GM21526 (cell line): ENCODE data around the gene TBC1D2B.

Experiments
- ATAC-seq: cut with Tn5 transposase; IDR thresholded peaks from one replicate; pipeline ENCODE4 v1.9.1; 2021; ENCODE audit warnings: moderate library complexity; ENCODE audit not compliant: unreplicated experiment, low FRiP score

Gene TBC1D2B

DNA sequence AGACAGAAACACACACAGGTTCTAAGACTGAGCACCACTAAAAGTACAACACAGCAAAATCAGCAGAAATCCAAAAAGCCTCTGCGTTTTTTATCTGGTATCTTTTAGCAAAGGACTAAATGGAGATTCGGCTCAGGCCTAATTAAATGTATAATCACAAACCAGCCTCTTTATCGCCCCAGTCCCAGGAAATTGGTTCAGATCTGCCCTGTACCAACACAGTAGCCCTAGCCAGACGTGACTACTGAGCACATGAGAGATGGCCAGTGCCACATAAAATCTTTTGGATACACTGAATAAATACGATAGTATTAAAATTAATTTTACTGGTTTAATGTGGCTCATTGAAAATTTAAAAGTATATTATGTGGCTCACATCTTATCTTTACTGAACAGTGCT lies 19.7 kb downstream of the TBC1D2B start:
- ATAC-seq, result no peak

DNA sequence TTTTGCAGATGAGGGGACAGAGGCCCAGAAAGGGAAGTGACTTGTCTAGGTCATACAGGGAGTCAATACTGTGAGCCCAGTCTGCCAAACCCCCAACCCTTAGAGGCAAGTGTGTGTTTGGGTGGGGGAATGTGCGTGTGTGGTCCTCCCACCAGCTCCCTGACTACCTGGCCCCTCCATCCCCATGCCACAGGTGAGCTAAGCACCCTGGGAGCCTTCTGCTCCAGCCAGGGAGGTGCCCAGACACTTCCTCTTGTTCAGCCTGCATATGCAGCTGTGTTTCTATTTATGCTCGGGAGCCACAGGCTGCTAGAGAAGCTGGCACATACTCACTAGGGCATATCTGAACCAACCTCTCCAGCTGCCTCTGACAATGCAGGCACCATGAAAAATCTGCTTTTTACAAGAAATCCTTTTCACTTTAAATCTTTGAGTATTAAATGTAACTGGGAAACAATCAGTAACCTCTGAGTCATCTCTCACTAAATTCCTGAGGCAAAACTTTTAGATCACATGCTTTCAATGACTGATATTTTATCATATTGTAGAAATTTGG lies 20.7 kb downstream of the TBC1D2B start:
- no peak for ATAC-seq

DNA sequence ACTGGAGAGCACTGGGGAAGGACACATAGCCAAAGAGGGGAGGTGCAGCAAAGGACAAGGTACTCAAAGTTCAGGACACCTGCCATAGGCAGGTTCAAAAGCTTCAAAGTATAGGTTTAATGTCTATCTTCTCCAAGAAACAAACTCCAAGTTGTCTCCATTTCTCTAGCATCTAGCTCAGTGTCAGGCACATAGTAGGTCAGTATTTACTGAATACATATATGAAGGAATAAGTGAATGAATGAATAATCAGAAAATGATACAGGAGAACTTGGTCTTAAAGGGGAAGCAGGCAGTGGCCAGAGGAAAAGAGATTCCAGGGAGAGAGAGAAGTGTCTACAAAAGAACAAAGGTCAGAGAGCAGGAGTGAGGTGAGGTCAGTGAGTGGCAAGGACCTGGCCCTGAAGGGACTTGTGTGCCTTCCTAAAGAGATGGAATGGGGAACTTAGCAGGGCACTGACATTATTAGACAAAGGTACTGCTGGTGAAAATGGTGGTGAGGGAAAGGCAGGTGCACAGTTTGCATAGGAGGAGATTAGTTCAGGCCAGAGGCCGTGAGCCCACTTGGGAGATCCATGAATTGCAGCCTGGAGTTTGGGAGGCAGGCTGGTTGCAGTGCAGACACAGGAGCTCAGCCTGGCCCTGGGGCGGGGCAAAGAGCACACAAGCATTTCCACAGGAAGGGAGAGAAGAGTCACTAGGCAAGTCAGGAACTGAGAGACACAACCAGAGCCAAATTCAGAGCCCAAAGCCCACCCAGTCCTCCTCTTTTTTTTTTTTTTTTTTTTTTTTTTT lies 21.4 kb downstream of the TBC1D2B start:
- no peak for ATAC-seq

GRCh38 chr15:78054966-78055365 lies 22.5 kb downstream of the TBC1D2B start:
- ATAC-seq, result no peak

- ATAC-seq, result no peak
Measured at GRCh38 chr15:78054518-78054917, 23.0 kb downstream of the TBC1D2B start.

DNA sequence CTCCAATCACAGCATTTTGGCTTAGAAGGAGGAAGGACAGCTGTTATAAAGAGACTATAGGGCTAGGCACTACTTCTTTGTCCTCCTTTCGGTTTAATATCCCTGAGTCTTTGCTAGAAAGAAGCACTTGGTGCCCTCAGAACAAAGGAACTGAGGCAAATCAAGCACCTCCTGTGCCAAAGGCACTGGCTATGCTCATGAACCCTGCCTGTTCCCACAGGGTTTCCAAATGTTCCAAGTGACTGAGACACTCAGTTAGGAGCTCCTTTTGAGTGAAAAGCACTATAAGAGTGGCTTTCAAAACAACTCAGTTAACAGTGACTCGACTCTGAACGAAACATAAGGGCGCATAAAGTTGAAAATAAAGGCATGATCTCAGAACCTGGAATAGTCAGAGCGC lies 25.0 kb downstream of the TBC1D2B start:
- ATAC-seq, result no peak

GRCh38 chr15:78052001-78052401 lies 25.5 kb downstream of the TBC1D2B start:
- ATAC-seq, result no peak

DNA sequence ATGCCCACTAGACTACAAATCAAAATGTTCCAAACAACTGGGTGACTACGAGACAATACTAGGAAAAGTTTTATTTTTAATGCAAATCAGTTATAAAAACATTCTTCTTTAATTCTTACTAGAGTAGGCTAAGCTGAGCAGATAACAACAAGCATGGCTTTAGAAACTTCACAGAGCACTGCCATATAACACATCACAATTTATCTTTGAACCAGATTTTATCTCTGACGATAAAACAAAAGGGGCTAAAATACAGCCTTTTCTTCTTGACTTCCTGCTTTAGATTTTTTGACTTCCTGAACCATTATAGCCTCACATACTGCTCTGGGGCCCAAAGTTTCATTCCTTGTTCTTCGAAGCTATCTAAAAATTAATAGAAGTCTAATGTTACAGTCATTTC lies 25.9 kb downstream of the TBC1D2B start:
- ATAC-seq, result no peak

DNA sequence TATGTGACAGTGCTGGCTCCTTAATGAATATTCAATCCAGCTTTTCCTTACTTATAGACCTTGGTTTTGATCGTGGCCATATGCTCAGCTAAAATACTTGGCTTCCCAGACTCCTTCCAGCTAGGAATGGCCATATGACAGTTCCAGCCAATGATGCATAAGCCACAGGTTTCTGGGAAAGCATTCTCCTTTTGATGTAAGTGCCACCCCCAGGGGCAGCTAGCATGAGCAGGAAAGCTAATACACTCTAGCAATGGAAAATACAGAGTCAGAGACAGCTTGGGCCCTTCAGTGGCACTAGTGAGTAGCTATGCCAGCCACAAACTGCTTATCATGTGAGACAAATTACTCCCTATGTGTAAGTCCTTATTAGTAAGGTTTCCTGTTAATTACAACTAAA lies 26.7 kb downstream of the TBC1D2B start:
- ATAC-seq, result no peak

GRCh38 chr15:78050441-78050809 lies 27.1 kb downstream of the TBC1D2B start:
- peak; percentile 19 for ATAC-seq

GRCh38 chr15:78049691-78050440 lies 27.6 kb downstream of the TBC1D2B start:
- ATAC-seq, result peak; percentile 74

DNA sequence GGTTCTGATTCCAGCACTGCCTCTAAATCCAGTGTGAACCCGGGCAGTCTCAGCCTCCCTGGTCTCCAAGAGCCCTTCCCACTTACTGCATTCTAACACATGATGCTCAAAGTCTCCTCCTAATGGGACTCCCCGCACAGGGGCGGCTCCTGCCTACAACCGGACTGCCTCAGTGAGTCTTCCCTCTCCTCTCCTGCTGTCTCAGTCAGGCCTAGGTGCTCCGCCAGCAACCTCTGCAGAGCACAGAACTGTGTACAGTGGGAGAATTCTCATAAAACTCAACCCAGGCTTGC lies 28.9 kb downstream of the TBC1D2B start:
- ATAC-seq, result no peak

DNA sequence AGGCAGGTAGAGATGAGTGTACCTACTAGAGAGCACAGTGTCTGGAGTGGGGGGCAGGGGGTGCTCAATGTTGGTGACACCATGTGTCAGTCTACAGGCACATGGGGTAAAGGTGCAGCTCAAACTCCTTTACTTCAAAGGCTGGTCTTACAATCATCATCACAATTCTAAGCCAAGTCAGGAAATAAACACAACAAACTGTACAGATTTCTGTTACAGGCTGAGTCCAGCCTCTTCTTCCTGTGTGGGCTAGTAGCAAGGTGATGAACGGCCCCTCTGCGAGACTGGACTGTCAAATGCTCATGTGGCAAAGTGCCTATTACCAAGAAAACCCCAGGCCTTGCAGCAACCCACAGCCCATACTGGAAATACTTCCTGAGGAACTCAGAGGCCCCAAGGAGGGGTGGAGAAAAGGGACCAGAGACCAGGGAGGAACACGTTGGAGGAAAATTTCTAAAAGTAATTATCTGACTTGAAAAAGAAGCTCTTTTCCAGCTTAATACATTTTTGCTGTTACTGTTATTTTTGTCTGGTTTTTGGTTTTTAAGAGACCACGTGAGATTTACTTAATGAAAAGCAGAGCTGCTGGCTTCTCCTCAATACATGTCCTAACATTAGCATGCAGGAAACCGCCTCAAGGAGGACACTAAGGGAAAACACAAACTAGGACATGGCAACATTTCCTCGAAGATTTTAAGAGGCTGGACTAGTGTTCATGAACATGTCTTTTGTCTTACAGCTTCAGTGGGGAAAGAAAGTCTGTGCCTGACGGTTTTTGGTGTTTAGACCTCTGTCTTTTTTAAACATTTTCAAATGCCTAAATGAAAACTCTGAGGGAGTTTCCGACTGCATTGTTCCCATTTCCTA lies 29.5 kb downstream of the TBC1D2B start:
- ATAC-seq, result no peak

- no peak for ATAC-seq
Measured at GRCh38 chr15:78046796-78047341, 30.6 kb downstream of the TBC1D2B start.

DNA sequence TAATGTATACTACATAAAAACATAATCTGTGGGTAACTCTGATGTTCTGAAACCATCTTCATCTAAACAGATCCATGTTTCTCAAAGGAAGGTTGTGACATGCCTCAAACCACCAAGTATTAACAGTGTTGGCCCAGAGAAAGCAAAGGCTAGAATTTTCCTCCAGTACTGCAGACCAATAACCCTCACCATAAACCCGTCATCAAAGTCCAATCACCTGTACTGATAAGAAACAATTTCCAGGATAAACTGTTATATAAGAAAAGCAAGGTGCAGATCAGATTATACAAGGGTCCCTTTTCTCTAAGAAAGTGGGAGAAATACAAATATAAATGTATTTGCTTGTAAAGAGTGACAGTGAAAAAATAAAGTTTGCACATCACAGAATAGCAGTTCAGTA lies 32.3 kb downstream of the TBC1D2B start:
- ATAC-seq, result no peak

DNA sequence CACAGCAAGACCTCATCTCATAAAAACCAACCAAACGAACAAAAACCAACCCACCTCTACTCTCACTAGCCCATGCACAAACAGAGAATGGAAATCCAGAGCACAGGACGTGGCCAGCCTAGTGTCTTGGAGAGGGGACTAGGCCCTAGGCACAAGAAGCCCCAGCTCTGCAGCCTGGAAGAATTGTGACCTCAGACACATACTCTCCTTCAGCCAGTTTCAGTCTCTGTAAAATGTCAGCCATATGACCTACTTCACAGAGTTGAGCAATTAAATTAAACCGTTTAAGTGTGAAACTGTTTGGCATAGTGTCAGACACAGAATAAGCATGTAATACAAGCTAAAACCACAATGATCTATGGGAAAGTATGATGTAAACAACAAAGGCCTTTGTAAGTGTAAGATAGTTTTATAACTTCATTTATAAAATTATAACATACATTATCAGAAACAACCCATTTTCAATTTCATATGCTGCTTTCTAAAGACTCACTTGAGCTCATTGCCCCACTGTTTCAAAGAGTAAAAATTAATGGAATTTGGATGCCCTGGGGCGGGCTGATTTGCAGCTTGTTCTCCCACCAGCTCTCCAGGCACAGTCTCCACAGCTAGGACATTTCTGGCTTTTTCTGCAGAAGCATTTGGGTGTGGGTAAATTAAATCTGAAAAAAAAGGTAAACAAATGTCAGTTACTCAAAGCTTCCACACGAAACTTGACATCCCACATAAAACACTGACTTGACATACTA lies 32.9 kb downstream of the TBC1D2B start:
- ATAC-seq, result no peak

DNA sequence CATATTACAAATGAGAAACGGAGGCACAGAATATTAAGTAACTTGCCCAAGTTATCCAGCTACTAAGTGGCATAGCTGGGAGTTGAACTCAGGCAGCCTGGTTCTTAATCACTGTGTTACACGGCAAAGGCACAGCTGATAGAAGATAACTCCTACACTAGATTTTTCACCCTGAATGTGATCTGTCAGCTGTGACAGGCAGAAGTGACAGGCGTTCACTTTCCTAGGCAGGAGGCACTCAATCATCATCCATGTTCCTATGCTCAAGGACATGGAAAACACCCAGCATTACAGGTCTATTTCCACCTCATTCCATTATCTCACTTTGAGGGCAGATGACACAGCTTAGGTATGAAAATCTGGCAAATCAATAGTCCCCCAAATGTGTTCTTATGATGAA lies 35.6 kb downstream of the TBC1D2B start:
- ATAC-seq, result no peak

DNA sequence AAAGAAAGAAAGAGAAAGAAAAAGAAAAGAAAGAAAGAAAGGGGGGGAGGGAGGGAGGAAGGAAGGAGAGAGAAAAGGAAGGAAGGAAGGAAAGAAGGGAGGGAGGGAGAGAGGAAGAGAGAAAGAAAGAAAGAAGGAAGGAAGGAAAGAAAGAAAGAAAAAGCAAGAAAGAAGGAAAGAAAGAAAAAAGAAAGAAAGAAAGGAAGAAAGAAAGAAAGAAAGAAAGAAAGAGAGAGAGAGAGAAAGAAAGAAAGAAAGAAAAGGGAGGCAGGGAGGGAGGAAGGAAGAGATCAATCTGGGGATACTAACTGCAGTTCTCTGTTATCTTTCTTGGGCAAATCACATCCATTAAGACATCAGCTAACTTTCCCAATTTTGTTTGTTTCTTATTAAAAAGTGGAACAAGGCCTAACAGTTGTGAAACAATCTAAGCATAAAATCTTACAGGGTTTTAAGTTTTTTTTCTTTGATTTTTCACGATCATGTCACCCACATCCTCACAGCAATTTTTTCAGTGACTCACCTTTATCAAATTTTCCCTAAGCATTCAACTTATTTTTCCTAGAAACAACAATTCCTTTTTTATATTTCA lies 36.8 kb downstream of the TBC1D2B start:
- no peak for ATAC-seq

DNA sequence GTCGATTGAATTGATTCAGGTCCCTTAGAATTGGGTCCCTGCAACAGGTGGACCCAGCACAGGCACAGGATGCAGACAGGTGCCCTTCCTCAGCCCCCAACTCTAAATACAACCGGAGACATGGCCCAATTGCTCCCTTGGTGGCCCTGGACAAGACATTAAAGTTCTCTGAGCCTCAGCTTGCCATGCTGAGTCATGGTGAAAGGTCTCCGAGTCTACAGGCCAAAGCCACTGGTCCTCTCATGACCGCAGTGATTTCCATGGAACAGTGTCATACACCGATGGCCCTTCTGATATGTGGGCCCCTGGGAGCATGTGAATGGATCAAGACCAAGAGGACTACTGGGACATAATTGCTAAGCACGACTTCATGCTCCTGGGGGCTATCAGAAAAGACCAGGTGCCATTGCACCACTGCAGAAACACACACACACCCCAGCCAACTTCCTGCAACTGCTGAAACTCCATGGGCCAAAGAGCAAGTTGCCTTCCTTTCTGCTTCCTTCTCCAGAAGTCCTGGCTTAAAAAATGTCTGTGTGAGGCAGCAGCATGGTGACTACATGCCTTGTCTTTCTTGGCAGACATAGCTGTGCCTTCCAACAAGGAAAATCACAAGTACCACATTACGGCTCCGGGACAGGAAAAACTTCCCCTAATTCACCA lies 38.8 kb downstream of the TBC1D2B start:
- ATAC-seq, result no peak
